T-helper 1 cell treated with Interleukin-12 subunit alpha and Interleukin-12 subunit beta and Interleukin-4 antibody, amounts not matched to agents 30 μg/mL and 1 μg/mL, for 36 hours (primary cell): Measurements from ENCODE around the gene PARP12.
A peak's percentile ranks its signal among the peaks of the same experiment; 100 is the strongest.
"Not testable (repeated sequence)": the region's sequence is repeated elsewhere in the genome, so short reads cannot be mapped to it uniquely, and the experiment has no call there.

Experiments used
- H3K27ac Mint-ChIP-seq: one replicate; pipeline ENCODE4 v1.8.0; 2021; ENCODE audit warnings: mild to moderate bottlenecking, mixed read lengths
- H3K27me3 Mint-ChIP-seq: one replicate; pipeline ENCODE4 v1.8.0; 2021; ENCODE audit warnings: low read depth, mixed read lengths
- H3K36me3 Mint-ChIP-seq: one replicate; pipeline ENCODE4 v1.8.0; 2021; ENCODE audit warnings: low read depth, mixed read lengths
- H3K4me1 Mint-ChIP-seq: one replicate; pipeline ENCODE4 v1.8.0; 2021; ENCODE audit warnings: low read depth, mixed read lengths
- H3K4me3 Mint-ChIP-seq: one replicate; pipeline ENCODE4 v1.8.0; 2021; ENCODE audit warnings: mild to moderate bottlenecking, moderate library complexity, mixed read lengths
- H3K9me3 Mint-ChIP-seq: one replicate; pipeline ENCODE4 v1.8.0; 2021; ENCODE audit warnings: mixed read lengths

The PARP12 gene, protein sequence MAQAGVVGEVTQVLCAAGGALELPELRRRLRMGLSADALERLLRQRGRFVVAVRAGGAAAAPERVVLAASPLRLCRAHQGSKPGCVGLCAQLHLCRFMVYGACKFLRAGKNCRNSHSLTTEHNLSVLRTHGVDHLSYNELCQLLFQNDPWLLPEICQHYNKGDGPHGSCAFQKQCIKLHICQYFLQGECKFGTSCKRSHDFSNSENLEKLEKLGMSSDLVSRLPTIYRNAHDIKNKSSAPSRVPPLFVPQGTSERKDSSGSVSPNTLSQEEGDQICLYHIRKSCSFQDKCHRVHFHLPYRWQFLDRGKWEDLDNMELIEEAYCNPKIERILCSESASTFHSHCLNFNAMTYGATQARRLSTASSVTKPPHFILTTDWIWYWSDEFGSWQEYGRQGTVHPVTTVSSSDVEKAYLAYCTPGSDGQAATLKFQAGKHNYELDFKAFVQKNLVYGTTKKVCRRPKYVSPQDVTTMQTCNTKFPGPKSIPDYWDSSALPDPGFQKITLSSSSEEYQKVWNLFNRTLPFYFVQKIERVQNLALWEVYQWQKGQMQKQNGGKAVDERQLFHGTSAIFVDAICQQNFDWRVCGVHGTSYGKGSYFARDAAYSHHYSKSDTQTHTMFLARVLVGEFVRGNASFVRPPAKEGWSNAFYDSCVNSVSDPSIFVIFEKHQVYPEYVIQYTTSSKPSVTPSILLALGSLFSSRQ

DNA sequence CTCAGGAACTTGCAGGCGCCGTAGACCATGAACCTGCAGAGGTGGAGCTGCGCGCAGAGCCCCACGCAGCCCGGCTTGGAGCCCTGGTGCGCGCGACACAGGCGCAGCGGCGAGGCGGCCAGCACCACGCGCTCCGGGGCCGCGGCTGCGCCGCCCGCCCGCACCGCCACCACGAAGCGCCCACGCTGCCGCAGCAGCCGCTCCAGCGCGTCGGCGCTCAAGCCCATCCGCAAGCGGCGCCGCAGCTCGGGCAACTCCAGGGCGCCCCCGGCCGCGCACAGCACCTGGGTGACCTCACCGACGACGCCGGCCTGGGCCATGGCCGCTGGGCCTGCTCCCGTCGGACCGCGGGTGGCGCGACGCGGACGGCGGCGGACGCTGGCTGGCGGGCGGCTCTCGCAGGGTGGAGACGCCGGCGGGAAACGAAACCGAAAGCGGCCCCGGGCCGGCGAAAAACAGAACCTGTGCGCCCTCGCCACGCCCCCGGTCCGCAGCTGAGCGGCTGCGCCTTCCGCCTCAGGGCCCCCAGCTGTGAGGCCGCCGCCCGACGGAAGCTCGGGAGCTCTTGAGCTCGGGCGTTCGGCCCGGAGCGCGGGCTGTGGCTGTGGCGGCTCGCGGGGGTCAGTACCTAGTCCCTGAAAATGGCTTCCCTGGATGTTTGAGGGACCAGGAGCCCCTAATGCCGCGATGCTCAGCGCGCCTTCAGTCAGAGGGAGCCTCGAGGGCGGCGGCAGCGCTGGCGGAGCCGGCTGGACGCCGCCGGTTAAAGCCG lies at the start of gene PARP12:
Gene PARP12, minus strand, starts transcription at position 424 of the 772 bp plus-strand sequence. Its CDS starts 104 bp downstream, at position 320.
- Mint-ChIP-seq H3K27ac (peak within 1 kb of the TSS; percentile 95), H3K9me3 (peaks cover 21% of the 10 kb centered on the region), H3K4me1 (peaks cover 39% of the 10 kb centered on the region), H3K27me3 (peaks cover 8% of the 10 kb centered on the region), H3K36me3 (peaks cover 39% of the 10 kb centered on the region), H3K4me3 (peak within 1 kb of the TSS; percentile 94)

DNA sequence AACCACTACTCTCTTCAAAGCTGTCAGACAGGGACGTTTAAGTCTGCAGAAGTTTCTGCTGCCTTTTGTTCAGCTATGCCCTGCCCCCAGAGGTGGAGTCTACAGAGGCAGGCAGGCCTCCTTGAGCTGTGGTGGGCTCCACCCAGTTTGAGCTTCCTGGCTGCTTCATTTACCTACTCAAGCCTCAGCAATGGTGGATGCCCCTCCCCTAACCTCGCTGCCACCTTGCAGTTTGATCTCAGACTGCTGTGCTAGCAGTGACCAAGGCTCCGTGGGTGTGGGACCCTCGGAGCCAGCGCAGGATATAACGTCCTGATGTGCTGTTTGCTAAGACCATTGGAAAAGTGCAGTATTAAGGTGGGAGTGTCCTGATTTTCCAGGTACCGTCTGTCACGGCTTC lies 46.0 kb upstream of the PARP12 start:
- not testable (repeated sequence) for H3K27me3 Mint-ChIP-seq, H3K27ac Mint-ChIP-seq, H3K4me3 Mint-ChIP-seq, H3K4me1 Mint-ChIP-seq
- peaks cover 70% of the 10 kb centered on the region for H3K36me3 Mint-ChIP-seq
- peaks cover 21% of the 10 kb centered on the region for H3K9me3 Mint-ChIP-seq

DNA sequence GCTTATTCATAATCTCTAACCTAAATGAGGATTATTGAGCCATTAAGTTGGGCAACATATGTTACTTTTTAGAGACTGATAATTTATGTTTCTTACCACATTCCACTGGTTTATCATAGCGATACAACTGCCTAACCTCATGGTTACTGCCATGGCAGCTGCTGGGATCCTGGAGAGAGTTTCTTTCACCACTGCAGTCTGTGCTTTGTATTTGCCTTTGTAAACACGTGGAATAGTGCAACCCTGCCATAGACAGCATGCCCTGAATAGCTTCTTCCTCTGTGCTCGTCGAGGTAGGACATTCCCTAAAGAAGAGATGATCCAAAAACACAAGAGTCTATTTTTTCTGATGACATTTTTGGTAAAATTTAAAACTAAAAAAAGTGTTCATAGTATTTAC lies 33.7 kb upstream of the PARP12 start:
- Mint-ChIP-seq H3K36me3 (peaks cover 62% of the 10 kb centered on the region), H3K9me3 (no peaks in the 10 kb centered on the region), H3K27ac (no peak overlapping the region), H3K27me3 (no peaks in the 10 kb centered on the region), H3K4me3 (no peak overlapping the region), H3K4me1 (no peaks in the 10 kb centered on the region)

DNA sequence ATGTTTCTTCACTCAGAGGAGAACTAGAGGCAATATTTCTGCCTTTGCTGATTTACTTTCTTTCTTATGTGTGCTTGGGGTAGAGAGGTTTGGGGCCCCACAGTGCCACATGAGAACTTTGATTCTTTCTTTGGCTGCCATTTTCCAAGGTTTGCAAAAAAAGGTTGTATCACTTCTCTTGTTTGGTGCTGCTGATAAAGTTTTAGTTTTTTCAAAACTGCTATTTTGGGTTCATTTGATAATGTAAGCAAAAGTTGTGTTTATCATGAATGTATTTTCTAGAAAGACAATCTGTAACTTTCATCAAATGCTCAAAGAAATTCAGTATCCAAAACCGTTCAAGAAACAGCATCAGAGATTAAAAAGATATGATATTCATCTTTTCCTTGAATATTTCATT lies 30.6 kb upstream of the PARP12 start:
- Mint-ChIP-seq H3K4me3 (no peak overlapping the region), H3K27ac (no peak overlapping the region), H3K9me3 (no peaks in the 10 kb centered on the region), H3K27me3 (no peaks in the 10 kb centered on the region), H3K4me1 (peaks cover 4% of the 10 kb centered on the region), H3K36me3 (peaks cover 69% of the 10 kb centered on the region)

DNA sequence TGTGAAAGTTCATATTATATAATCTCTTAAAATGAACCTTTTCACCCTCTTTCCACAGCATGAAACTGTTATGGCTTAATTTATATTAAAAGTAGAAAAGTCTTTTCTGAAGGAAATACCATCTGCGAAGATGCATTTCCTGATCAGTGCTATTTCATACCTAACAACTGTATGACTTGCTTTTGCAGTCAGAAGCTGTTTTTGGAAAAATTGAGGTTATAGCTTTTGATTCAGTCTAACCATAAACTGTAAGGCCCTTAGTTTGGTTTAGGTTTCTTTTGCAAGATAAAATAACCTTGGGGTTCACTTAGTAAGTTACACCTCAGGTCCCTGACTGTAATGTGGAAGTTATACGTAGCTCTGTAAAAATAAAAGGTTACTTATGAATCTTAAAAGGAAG lies 22.7 kb upstream of the PARP12 start:
- peaks cover 22% of the 10 kb centered on the region for H3K36me3 Mint-ChIP-seq
- H3K27ac Mint-ChIP-seq, result peak overlapping the region; percentile 18
- no peaks in the 10 kb centered on the region for H3K9me3 Mint-ChIP-seq
- no peaks in the 10 kb centered on the region for H3K27me3 Mint-ChIP-seq
- peaks cover 15% of the 10 kb centered on the region for H3K4me1 Mint-ChIP-seq
- H3K4me3 Mint-ChIP-seq, result no peak overlapping the region

DNA sequence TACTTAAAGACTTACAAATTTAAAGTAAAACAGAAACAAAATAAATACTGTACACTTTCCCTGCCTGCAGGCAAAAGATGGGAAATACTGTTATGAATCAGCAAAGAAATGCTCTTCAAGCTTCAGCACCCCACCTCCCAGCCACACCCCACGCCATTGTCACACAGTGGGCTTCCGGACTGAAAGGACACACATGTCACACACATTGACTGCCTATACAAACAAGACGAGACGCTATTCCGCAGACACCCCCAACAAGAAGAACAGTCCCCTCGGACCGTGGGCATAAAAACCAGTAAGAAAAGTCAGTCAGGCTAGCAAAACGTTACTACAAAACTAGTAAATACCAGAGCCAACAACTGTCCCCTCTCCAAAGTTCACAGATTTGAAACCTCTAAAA lies 22.2 kb upstream of the PARP12 start:
- Mint-ChIP-seq H3K4me3 (peak overlapping the region; percentile 36), H3K27ac (peak overlapping the region; percentile 18), H3K27me3 (no peaks in the 10 kb centered on the region), H3K36me3 (peaks cover 20% of the 10 kb centered on the region), H3K9me3 (no peaks in the 10 kb centered on the region), H3K4me1 (peaks cover 15% of the 10 kb centered on the region)

DNA sequence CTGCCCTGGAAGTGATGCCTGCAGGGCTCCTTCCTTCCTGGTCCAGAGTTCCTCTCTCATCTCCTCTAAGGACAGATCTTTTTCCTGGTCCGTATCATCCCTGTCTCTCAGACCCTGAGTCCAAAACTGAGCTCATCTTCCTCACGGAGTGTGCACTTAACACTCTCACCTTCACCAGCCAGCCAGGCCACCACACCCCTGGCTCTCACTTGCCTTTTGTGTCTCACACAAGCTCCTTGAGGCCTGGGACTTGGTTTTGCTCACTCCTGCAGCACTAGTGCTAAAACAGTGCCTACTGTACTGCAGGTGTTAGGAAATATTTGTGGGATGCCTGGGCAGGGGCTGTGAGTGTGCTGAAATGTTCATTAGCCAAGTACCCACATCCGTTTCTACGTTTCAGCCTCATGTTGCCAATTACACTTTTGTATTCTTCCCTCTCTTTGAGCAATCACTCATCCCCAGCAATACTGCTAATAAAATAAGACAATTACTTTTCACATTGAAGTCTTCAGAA lies 21.4 kb upstream of the PARP12 start:
- Mint-ChIP-seq H3K36me3 (peaks cover 14% of the 10 kb centered on the region), H3K4me1 (peaks cover 15% of the 10 kb centered on the region), H3K27ac (no peak overlapping the region), H3K4me3 (no peak overlapping the region), H3K27me3 (no peaks in the 10 kb centered on the region), H3K9me3 (no peaks in the 10 kb centered on the region)

DNA sequence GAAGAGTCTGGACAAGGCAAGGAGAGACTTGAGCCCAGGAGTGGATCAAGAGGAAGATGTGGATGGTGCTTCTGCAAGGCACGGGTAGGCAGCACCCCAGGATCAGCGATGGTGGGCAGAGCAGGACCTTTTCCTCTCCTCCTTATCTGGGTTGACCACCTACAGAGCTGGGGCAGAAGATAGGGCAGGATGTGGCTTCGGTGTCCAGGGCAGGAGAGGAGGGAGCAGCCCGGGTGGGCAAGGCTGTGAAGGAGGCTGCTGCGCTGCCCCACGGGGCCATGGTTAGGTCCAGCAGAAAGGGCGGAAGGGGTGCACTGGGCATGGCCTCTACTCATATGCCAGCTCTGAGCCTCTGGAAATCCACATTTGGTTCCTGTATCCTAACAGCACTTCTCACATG lies 20.0 kb upstream of the PARP12 start:
- H3K9me3 Mint-ChIP-seq, result no peaks in the 10 kb centered on the region
- no peak overlapping the region for H3K4me3 Mint-ChIP-seq
- peaks cover 7% of the 10 kb centered on the region for H3K36me3 Mint-ChIP-seq
- H3K27me3 Mint-ChIP-seq, result no peaks in the 10 kb centered on the region
- H3K4me1 Mint-ChIP-seq, result peaks cover 15% of the 10 kb centered on the region
- H3K27ac Mint-ChIP-seq, result no peak overlapping the region

DNA sequence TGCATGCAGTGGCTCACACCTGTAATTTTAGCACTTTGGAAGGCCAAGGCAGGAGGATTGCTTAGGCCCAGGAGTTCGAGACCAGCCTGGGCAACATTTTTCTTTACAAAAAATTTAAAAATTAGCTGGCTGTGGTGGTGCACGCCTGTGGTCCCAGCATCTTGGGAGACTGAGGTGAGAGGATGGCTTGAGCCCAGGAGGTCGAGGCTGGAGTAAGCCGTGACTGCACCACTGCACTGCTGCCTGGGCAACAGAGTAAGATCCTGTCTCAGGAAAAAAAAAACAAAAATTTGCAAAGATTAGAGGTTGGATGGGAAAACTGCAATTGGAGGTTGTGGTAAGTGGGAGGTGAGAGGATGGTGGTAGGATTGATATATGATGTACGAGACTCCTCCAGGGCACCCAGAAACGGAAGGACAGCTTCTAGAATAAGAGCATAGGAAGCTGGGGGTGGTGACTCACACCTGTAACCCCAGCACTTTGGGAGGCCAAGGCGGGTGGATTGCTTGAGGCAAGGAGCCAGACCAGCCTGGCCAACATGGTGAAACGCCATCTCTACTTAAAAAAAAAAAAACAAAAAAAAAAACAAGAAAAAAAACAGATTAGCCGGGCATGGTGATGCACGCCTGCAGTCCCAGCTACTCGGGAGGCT lies 19.1 kb upstream of the PARP12 start:
- Mint-ChIP-seq H3K36me3 (peaks cover 2% of the 10 kb centered on the region), H3K4me1 (peaks cover 15% of the 10 kb centered on the region), H3K9me3 (no peaks in the 10 kb centered on the region), H3K27ac (no peak overlapping the region), H3K27me3 (no peaks in the 10 kb centered on the region), H3K4me3 (no peak overlapping the region)

DNA sequence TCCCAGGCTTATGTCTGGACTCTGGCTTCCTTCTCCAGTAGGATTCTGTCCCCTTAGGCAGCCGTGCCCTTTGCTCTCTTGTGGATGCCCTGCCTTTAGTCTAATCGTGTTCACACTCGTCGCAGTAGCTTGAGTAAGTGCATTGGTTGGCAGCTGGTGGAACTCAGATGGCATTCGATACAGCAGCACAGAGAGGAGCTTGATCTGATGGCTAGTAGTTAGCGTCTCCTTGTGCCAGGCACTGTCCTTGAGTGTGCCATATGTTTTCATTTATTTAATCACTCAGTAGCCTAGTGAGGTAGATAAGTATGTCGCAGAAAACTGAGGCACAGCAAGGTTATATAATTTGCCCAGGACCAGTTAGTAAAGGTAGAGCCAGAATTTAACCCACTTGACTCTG lies 18.2 kb upstream of the PARP12 start:
- no peak overlapping the region for H3K27ac Mint-ChIP-seq
- peaks cover under 1% of the 10 kb centered on the region for H3K36me3 Mint-ChIP-seq
- no peaks in the 10 kb centered on the region for H3K9me3 Mint-ChIP-seq
- no peak overlapping the region for H3K4me3 Mint-ChIP-seq
- H3K4me1 Mint-ChIP-seq, result peaks cover 10% of the 10 kb centered on the region
- no peaks in the 10 kb centered on the region for H3K27me3 Mint-ChIP-seq

DNA sequence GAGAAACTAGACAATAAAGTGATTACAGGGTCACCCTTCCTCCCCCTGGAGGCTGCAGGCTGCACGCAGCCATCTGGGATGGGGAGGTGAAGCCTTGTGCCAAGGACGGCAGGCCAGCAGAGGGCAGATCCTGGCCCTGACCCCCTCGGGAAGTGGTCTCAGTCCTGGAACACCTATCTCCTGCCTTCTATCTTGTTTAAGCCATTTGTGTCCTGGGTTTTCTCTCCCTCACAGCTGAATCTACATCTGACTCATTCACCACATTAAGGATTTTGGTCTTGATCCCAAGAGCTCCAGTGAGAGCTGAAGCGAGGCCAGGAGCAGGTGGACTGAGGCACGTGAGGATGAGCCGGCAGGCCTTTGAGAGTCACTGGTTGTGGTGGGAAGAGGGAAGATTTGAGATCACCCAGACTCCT lies 16.4 kb upstream of the PARP12 start:
- Mint-ChIP-seq H3K27me3 (no peaks in the 10 kb centered on the region), H3K4me1 (peaks cover 3% of the 10 kb centered on the region), H3K9me3 (no peaks in the 10 kb centered on the region), H3K36me3 (no peaks in the 10 kb centered on the region), H3K4me3 (no peak overlapping the region), H3K27ac (no peak overlapping the region)

DNA sequence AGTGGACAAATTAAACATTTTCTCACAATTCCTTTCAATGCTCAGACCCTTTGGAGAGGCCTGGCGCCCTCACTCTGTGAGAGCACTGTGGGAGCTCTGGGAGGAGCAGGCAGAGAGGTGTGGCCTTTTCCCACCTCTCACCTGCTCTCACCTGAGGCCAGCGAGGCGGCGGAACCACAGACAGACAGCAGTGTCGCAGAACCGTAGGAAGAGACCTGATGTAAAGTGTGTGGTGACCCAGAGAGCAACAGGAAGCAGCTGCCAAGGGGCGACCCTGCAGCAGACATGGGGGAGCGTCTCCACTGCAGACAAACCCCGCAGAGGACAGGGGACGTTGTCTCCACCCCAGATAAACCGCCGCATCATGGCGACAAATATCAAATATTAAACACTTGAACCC lies 15.6 kb upstream of the PARP12 start:
- H3K27ac Mint-ChIP-seq, result no peak overlapping the region

DNA sequence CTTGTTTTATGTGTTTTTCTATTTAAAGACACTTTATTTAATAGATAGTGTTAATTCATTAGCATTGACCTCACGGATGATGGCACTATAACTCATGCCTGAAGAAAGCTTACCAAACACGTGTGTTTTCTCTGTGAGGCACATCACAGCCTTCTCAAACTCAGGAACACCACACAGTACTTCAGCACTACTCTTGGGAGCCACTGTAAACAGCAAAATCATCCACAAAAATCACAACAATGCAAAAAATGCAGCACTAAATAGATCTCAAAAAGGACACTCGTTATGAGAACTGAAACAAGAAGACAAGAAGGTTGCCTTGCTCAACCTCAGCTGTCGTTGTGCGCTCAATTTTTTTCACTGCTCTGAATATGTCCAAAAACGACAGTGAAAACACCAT lies 12.0 kb upstream of the PARP12 start:
- H3K4me3 Mint-ChIP-seq, result no peak overlapping the region
- peaks cover 4% of the 10 kb centered on the region for H3K27me3 Mint-ChIP-seq
- H3K36me3 Mint-ChIP-seq, result peaks cover 2% of the 10 kb centered on the region
- H3K9me3 Mint-ChIP-seq, result peaks cover 4% of the 10 kb centered on the region
- no peak overlapping the region for H3K27ac Mint-ChIP-seq
- H3K4me1 Mint-ChIP-seq, result no peaks in the 10 kb centered on the region

More for the DNA sequence above, 15.6 kb upstream of the PARP12 start:
- Mint-ChIP-seq H3K36me3 (no peaks in the 10 kb centered on the region), H3K27me3 (peaks cover 3% of the 10 kb centered on the region), H3K9me3 (no peaks in the 10 kb centered on the region), H3K4me3 (no peak overlapping the region), H3K4me1 (peaks cover 3% of the 10 kb centered on the region)

DNA sequence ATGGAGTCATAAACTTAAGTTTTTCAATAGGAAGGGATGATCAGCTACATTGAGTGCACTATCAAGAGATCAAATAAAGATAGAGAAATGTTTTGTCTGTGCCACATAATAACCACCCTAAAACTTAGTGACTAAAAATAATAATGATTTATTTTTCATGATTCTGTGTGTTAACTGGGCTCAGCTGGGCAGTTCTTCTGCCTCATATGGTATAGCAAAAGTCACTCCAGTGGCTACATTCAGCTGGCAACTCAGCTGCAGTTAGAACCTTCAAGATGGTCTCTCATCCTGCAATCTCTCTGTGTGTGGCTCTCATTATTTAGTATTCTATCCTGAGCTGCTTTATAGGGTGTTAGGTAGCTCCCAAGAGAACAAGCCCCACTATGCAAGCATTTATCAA lies 7.8 kb upstream of the PARP12 start:
- Mint-ChIP-seq H3K4me1 (peaks cover 5% of the 10 kb centered on the region), H3K27me3 (peaks cover 12% of the 10 kb centered on the region), H3K4me3 (no peak overlapping the region), H3K27ac (no peak overlapping the region), H3K36me3 (peaks cover 22% of the 10 kb centered on the region), H3K9me3 (peaks cover 31% of the 10 kb centered on the region)
